Stimulated activated CD4-positive, alpha-beta T cell treated with anti-CD3 and anti-CD28 coated beads, Interleukin-4, amount 100 ng/mL, for 24 hours (primary cell): ENCODE data around the gene ZDHHC7.
A peak's percentile ranks its signal among the peaks of the same experiment; 100 is the strongest.

Source experiments
- DNase-seq: peaks from one replicate; pipeline ENCODE4 v3.0.0-alpha.2; 2020

Gene ZDHHC7

DNA sequence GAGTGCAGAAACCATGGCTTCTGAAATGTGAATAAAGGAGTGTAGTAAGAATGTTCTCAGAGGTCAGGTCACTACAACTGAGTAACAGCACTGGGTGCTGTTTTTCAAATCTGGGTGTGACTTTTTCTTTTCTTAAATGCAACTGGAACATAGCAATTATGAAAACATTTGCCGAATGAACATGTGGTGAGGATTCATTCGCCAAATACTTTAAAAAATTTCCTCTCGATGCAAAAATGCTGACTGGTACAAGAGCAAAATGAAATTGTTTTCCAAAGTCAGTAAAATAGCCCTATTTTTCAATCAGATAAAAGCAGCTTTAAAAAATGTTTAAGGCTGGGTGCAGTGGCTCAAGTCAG is 18.6 kb downstream of the ZDHHC7 start:
- DNase-seq, result no peak

DNA sequence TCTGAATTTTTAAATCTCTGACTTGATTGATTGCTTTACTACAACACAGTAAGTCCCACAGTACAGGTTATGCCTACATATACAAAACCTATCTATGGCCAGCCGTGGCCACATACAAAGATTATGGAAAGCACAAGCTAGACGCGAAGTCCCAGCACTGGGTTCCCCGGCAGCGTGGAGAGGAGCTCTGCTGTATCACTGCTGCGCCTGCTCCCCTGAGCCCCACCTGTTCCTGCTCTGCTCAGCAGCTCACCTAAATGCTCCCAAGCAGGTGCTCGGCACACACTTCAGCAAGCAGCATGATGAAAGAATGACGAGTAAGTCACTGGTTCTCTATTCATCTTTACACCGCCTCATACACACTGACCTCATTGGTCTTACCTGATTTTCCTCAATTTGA is 20.6 kb downstream of the ZDHHC7 start:
- no peak for DNase-seq

DNA sequence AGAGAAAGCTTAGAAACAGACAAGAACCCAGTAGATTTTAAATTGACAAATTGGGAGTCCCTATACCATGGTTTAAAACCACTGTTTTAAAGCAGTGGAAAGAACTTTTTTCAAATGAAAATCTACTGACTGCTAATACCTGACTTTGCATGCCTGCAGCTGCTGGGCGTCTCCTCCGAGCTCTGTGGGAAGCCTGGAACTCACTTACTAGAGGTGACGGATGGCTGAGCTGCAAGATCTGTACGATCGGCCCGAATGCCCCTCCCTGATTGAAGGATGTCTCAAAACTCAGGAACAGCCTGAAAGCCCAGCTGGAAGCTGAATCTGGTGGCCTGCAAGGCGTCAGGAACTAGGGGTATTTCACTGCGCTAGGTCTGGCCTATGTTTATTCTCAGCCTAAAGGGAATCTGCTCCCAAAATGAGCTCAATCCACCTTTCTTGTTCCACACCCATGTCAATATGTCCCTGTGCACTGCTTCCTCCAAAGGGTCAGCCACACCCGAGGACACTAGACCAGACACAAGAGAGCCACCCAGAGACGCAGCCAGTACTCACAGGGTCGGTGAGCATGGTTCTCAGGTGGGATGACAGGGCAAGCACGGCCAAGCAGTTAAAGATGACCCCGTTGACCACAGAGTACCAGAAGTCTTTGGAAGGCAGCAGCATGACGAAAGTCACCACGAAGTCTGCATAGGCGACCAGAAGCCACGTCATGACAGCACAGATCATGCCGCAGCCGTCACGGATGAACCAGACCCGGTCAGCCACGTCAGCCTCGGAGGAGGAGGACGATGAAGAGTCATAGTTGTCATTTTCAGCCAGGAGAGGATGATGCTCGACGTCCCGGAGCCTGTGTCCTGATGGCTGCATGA is 21.4 kb downstream of the ZDHHC7 start:
- DNase-seq, result no peak

DNA sequence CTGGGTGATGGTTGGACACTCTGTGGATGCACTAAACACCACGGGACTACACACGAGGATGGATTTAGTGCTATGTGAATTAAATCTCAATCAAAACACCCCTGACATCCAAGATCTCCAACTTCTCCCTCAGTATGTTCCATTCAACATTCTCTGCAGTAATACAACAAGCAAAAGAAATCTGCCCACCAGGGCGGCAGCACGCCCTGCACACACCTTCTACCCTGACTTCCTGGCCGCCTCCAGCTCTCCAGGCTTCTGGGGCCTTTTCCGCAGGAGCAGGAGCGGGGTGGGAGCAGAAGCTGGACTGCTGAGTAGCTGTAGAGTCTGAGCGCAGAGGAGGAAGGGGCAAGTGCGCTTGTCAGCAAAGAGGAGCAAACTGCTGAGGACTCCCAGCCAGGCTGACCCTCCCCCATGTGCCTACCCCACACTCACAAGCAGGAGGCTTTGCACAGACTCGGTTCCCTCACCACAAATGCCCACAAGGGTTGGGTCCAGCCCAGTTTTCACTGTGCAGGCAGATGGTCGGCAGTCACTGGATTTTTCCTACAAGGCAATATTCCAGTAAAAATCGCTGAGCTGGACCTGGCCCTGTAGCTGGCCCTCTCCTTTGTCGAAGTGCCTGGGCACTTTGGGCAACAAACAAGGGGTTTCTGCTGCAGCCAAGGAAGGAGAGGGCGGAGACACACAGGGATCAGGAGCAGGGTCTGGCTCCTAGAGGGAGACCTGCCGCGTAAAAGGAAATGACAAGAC is 22.8 kb downstream of the ZDHHC7 start:
- no peak for DNase-seq

DNA sequence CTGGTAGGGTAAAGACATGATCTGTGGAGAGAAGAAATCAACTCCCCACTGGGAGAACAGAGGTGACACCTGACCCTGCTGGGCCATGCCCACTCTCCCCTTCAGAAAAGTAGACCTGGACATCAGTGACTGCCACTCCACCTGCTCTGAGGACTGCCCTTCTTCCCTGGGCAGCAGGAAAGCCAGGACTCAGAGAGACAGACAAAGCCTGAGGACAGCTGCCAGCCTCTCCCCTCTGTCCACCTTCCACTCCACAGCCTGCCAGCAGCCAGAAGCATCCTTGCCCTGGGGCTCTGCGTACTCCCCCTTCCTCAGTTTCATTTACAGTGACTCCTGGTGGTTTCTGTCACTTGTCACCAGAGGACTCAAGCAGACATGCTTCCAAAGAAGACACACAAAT is 24.5 kb downstream of the ZDHHC7 start:
- DNase-seq, result no peak

DNA sequence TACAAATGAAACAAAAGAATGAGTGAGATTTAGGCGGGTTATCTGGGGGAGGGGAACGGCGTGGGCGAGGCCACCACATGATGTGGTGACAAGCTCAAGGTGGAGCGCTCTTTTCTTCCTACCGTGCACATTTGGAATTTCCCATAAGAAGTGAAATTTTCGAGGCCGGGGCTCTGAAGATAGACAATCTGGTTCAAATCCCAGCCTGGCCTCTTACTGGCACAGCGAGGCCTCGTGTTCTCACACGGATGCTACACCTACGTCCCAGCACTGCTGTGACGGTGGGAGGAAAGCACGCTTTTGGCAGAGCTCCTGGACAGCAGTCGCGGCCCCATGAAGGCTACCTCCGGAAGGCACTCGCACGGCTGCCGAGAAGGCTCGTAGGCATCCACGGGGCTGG is 25.2 kb downstream of the ZDHHC7 start:
- peak; percentile 20 for DNase-seq

DNA sequence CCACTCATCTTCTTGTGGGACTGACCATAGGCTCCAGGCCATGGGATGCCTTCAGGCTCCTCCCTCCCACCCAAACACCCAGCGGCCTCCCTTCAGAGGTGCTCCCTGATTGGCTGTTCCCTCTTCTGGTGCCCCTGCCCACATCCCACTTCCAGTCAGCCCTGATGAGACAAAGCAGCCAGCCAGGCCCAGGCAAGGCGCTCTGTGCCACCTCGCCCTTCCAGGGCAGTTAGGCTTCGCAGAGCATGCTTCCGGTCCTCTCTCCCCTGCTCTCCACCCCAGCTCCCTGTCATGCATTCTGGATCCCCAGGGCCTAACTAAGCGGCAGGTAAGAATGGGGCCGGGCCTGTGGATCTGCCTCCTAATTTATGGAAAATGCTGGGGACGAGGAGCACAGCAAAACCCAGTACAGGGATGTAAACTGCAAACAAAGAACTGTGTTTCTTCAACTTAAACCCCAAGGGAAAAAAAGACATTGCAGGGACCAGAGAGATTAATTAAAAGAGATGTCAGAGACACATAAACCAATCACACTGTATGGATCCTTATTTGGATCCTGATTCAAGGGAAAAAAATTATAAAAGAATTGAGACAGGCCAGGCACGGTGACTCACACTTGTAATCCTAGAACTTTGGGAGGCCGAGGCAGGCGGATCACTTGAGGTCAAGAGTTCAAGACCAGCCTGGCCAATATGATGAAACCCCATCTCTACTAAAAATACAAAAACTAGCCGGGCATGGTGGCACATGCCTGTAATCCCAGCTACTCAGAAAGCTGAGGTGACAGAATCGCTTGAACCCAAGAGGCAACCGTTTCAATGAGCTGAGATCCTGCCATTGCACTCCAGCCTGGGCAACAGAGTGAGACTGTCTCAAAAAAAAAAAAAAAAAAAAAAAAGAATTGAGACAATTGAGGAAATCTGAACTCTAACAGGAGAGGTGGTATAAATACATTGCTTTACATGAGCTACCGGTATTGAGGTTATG is 26.0 kb downstream of the ZDHHC7 start:
- DNase-seq, result no peak

DNA sequence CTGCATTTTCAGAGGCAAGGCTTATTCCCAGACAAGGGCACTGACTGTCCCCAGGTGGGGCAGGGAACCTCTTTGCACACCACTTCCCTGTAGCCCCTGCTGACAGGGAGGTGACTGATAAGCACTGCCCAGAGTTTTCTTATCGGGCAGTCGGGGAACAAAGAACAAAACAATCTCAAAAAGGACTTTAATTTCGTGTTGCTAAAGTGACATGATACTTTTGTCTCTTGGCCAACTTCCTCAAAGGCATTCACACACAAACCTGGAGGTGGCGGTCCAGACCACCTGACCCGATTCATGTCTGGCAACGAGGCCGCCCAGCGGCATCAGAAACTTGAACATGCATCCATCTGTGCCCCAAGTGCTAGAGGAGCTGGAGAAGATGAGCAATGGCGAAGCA is 28.9 kb downstream of the ZDHHC7 start:
- DNase-seq, result no peak

DNA sequence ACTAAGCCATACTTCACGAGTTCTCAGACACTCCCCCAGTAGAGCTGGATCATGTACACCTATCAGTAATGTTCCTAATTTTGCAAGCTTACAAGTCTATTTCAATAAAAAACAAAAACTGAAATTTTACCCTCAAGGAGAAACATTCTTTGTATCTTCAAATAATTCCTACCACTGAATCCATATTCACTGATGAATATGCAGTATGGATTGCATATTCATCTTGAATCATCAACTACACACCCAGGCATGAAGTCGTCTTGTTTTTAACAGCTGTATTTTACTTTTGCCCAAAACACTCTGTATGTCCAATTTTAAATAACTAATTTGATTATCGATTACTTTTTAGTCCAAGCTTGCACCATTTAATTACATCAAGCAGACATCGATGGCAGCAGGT is 31.8 kb downstream of the ZDHHC7 start:
- no peak for DNase-seq

DNA sequence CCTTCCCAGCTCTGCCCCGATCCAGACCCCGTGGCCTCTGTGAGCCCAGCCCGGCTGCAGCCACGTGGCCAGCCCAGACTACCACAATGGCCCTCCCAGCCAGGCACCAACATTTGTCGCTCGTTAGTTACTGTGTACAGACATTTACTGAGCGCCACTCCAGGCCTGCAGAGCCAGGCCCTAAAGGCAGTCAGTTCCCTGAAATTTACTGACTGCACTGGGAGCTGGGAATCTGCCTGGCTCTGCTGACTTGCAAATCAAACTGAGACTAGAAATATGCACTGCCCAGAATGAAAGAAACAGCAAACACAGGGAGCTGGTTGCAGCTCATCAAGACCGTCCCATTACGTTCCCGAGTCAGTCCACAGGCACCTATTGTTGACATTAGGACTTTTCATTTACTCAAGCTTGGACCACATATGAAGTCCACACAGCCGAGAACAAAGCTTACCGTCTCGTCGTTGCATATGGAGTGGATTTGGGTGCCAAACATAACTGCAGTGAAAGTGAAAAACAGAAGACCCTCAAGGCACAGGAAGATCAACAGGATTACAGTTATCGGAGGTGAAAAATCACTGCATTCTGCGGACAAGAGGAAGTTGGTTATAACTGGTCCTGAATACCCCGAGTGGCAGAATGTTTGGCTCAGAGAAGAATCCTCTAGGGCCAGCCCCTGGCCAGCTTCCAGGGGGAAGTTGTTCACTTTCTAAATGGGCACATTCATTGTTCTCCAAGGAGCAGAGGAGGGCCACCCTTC is 34.5 kb downstream of the ZDHHC7 start:
- no peak for DNase-seq

DNA sequence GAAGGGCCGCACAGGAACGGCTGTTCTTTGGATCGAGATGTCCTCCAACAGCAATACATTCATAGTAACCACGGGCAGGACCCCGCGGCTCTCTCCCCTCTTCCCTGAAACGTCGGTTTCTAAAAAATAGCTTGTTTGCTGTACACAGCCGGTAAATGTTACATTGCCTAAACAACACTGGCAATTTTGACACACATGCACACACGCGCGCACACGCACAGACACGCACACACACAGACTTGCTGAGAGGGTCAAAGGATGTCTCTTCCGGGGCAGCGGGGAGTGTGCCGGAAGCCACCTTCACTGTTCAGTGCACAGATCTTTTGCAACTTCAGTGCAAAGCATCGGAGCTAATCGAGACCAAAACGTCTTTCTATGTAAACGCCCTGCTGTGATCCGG is 35.8 kb downstream of the ZDHHC7 start:
- DNase-seq, result no peak

DNA sequence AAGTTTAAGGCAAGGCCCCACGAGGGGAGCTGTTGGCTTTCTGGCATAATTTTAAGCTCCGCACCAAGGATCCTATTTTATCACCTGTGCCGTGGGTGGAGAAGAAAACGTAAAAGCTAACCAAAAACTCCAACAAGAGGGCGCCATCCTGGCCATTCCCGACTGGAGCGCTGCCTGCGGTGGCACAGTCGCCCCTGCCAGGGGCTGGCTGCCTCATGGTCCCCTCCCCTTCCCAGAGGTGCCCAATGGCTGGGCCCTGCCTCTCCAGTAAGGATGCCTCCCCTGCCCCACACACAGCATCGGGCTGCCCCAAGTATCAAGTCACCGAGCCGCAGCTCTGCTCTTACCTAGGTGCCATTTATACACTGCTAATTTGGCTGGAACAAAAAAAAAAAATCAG is 36.3 kb downstream of the ZDHHC7 start:
- DNase-seq, result no peak

DNA sequence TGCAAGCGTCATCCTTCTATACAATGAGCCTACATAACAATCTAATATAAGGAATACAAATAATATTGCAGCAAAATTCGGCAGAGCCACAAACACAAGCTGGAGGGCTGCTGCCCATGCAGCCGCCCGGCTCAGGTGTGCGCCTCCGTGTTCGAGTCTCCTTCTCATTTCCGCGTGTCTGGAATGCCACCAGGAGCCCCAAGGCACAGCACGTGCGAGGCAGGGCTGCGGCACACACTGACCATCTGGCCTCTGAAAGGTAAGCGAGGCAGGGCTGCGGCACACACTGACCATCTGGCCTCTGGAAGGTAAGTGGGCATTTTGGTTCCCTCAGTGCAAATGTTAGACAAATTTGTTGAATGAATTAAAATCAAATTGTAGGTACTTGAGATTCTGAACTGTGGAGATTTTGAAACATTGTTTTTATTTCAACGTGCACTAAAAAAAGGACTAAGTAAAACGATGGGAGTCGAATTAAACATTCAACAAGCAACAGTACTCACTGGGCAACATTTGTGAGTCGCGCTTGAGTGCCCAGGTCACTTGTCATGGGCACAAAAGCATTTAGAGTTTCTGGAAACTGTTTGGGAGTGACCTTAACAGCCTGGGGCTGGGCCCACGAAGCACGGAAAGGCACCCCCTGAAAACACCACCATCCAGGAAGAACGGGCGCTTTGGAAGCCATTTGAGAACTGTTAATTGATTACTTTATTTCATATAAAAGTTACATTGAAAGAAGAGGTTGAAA is 37.4 kb downstream of the ZDHHC7 start:
- DNase-seq, result no peak

DNA sequence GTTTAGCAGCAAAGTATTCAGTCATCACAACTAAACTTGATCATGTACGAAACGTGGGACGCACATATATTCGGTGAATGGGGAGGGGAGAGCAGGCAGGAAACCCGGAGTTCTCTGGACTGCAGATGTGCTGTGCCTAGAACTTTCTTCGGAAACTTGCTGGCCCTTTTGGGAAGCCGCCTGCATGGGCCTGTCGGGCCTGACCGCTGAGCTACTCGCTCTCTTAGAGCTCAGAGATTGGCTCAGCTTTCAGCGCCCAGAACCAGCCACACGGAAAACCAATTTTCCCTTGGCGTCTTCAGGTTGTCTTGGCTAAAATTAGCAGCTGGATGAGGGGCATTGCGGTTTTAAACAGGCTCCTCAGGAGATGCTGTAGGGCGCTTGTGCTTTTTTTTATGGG is 38.1 kb downstream of the ZDHHC7 start:
- no peak for DNase-seq

DNA sequence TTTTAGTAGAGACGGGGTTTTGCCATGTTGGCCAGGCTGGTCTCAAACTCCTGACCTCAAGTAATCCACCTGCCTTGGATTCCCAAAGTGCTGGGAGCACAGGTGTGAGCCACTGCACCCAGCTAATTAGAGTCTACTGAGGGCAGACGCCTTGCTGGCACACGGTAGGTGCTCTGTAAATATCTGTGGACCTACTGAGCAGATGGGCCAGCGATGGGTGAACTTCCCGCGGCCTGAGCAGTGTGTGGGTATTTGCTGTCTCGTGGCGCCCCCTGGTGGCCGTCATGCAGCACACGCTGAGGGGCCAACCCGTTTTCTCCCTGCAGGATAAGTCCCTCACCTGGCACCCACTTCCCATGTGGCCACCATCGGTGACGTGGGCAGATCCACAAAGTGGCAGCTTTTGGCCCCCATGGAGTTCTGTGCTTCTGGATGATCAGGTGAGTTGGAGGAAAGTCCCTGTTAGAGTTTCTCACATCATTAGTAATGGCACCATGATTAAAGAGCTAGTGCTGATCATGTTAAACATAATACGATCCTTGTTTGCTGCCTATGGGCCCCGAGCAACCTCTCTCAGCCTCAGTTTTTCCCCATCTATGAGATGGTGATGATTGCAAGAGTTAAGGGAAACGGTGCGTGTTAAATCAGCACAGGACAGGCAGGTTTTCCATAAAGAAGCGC is 40.7 kb downstream of the ZDHHC7 start:
- DNase-seq, result peak; percentile 81

DNA sequence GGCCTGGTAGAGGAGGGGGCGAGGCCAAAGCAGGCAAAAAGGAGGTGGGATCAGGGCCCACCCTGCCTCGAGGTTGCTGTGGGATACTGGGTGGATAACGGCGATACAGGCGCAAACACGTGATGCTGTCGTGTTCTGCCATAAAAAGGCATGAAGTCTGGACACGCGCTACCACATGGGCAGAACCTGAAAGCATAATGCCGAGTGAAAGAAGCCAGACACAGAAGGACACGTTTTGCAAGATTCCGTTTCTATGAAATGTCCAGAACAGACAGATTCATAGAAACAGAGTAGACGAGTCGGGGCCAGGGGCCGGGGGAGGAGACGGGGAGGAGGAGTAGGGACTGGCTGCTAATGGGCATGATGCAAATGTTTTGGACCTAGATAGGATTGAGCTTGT is 43.5 kb downstream of the ZDHHC7 start:
- DNase-seq, result no peak

DNA sequence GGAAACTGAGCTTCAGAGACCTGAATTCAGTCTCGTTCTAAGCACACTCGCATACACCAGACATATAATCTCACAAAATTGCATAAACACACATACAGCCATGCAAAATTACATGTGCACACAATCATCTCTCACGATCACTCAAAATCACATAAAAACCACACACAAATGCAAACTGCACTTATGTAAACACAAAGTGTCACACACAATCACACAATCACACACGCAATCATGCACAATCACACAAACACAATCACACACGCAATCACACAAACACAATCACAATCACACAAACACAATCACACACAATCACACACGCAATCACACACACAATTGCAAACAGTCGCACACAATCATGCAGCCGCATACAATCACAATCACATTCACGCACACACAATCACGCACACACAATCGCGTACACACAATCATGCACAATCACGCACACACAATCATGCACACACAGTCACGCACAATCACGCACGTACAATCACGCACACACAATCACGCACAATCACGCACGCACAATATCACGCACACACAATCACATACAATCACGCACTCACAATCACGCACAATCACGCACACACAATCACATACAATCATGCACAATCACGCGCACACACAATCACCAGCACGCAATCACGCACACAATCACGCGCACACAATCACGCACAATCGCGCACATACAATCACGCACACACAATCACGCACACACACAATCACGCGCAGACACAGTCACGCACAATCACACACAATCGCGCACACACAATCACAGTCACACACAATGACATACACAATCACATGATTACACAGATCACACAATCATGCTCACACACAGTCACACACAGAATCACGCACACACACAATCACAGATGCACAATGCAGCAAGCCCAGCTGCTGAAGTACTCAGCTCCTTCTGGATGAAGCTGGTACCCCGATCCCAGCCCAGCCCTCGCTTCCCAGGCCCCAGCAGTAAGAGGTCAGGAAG is 45.6 kb downstream of the ZDHHC7 start:
- DNase-seq, result no peak

DNA sequence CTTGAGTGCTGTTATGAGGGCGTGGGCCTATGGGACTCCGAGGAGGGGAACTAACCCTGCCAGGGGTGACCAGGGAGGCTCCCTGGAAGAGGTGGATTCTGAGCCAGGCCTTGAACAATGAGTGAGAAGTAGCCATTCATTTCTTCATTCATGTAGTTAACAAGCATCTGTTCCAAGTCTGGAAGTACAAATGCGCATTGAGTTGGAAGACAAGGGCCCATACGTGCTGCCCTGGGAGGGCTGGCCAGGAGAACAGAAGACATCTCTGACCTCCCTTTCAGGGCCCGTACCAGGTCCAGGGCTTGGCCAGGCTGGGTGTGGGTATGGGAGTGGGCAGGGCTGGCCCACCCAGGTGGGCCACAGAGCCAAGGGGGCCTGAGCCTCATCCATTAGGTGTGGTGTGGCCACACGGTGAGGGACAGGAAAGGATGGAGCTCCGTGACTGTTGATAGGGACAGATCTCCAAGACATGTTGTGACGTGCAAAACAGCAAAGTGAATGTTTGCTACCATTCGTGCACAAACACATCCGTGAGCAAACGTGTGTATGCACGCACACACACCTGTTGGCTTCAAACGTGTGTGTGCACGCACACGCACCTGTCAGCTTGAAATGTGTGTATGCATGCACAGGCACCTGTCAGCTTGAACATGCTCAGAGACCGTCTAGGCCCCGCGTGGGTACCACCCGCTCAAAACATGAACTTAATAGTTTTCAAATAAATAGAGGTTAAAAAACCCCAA is 46.8 kb downstream of the ZDHHC7 start:
- no peak for DNase-seq

DNA sequence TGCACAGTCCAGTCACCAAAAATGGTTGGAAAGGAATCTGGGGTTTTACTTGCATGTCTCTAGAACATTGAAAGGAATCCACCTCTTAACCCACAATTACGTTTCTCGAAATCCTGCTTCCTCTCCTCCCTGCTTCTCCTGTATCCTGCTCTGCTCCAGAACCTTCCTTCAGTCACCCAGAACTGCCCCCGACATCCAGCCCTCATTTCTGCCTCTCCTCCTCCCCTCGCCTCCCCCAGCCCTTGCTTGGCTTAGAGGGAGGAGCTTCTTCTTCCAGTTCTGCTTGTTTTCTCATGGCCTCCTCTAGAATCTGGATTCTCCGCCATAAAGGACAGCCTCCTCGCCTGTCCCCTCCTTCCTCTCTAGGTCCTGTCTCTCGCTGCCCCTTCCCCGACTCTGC is 48.3 kb downstream of the ZDHHC7 start:
- no peak for DNase-seq
